Measurements from ENCODE around the gene MRPL10.

The MRPL10 gene

DNA sequence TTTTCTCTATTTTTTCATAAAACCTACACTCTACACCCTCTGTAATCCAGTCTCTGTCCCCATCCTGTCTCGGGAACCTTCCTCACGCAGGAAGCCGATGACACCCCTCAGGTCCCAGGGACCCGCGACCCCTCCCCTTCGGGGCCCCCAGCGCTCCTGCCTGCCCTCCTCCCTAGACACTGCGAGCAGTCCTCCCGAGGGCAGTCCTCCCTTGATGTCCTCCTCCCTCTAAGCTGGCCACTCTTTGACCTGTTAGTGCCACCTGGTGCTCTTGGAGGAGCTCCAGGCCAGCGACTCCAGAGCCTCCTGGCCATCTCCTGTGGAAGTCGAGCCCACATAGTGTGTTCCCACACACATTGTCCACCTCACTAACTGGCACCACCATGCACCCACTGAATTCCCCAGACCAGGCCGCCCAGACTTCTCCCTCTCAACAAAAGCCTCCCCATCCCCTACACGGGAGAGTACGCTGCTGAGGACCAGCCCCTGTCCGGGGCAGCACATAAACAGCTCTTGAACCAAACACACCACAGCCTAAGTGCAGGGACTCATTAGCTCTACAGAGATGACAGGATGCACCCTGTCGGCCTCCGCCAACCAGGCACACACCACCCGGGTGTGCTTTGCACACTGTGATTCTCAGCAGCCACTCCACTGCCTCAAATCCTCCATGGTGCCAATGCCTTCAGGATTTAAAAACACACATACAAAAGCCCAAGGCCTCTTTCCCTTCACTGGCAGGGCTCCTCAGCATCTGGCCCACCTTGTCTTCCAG, 19.0 kb downstream of the MRPL10 start:
- no peak for DNase-seq

DNA sequence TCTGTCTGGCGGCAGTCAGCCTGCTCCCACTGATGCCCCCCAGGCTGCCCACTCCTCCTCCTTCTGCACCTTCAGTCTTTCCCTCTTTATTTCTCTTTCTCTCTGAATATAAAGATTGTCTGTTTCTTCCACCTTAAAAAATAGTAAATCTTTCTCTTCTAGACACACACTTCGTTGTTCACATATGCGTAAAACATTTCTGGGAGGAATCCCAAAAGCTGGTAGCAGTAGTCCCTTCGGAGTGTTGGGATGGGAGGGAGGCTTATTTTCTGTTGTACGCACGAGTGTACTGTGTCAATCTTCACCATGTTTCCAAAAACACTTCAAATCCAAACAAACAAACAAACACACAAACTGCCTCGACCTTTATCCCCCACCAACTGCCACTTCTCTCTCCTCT, 19.6 kb downstream of the MRPL10 start:
- DNase-seq, result no peak

DNA sequence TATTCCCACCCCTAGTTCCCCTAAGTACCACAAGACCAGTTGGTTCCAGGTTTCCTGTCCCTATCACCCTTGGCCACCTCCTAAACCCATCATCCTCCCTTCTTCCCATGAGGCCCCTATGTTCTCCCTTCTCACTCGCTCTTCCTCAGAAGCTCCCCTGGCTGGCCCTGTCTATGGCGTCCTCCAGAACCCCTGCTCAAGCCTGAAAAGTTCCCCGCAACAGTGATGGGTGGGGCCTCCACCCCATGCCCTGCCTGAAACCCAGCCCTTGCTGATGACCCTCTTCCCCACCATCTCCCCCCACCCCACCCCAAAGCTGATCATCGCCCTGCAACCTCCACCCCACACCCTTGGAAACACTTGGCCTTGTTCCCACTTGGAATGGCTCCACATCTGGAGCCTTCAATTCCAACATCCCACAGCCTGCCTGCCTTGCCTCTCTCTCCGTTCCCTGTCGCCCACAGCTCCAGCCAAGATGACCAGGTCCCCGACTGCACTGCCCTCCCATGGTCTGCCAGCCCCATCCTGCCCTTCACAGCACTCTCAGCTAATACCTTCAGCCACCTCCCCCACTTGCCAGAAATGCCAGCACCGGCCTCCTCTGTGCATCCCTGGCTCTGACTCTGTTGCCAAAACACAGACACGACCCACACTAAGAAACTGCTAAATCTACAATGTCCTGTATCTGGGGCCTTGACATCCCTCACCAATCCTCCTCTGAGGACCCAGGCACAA, 20.3 kb downstream of the MRPL10 start:
- DNase-seq, result no peak

DNA sequence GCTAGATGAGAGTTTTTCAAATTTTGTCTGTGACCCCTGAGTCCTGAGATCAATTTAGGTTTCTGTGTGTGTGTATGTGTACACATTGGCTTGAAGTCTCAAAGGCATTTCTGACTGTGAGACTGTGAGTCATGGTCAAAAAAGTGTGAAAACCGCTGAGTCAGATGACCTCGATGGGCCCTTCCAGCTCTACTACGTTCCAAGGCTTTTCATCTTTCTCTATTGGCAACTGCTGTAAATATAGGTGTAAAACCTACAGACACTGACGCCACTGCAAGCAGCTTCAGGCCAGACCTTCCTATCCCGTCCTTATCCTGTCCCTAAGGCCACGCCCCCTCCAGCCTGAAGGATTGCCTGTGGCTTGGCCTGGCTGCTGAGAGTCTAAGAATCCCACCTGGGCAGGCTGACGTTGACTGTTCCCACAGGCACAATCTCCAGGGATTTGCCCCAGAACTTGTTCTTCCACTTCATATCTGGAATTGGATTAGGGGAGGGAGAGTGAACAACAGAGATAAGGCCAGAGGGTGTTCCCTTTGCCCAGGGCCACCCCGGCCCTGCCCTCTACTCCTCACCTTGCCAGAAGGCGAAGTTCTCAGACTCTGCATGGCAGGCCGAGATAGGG, 21.0 kb downstream of the MRPL10 start:
- DNase-seq, result no peak

DNA sequence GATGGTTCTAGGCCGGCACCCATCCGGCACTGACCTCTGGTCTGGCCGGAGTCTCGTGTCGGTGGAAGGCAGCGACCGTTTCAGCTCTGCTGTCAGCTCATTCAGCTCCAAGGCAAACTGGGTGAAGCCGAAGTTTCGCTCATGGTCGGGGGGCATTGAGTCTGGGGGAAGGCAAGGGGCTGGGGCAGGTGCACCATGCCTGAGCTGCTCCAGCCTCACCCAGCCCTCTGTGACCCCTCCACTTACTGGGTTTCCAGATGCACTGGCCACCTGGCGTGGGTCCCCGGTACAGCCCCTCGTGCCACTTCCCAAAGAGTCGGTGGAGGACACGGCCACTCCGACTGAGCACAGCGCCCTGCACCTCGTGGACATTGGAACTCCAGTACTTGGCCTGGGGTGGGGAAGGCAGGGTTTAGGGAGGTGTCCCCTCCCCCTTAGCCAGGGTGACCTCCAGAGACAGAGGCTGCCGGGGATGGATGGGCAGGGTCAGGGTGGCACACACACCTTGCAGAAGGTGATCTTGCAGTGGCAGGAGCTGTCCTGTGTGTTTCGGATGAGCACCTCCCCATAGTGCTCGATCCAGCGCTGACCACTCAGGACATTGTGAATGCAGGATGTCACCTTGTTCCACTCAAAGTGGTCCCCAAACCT, 22.4 kb downstream of the MRPL10 start:
- DNase-seq, result no peak

DNA sequence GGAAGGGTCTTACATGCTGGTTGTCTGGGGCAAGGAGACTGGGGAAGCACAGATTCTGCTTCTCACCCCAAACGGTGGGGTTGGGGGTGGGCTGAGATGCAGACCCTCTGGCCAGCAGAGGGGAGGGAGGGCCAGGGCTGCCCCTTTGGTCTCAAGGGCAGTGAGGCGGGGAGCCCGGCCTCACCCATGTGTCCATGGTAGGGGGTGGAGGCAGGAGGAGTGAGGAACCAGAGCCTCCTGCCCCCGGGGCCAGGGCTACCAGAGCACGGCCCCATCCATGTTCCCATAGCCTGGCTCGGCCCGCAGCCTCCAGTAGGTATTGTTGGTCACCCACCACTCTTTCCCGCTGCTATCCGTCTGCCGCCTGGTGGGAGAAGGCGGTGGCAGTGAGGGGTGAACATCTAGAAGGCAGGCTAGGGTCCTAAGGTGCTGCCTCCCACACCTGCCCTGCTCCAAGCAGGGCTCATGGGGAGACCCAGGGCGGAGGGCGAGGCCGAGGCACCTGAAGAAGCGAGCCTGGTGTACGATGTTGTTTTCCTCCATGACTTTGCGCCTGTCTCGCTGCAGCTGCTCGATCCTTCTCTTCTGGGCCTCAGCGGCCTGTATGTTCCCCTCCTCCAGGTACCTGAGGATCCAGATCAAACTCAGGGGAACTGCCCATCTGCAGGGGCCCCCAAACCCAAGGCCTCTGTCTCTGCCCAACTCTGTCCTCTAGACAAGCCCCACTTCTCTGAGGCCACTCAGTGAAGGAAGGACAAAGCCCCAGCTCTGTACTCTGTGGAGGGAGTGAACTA, 23.1 kb downstream of the MRPL10 start:
- no peak for DNase-seq

DNA sequence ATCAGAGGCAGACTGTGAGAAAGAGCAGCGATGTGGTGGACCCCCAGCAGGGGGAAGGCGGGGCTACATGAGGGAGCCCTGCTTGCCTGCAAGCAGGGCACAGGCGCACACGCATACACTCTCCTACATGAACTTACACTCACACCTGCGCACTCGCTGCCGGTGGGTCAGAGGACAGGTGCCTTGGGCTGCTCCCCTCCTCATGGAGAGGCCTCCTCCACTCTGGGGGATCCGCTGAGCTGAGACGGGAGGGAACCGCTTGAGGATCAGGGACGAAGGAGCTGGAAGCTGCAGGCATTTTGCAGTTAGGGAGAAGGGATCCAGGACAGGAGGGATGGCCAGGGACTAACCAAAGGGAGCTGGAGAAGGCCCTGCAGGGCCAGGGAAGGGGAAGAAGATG, 23.9 kb downstream of the MRPL10 start:
- no peak for DNase-seq

DNA sequence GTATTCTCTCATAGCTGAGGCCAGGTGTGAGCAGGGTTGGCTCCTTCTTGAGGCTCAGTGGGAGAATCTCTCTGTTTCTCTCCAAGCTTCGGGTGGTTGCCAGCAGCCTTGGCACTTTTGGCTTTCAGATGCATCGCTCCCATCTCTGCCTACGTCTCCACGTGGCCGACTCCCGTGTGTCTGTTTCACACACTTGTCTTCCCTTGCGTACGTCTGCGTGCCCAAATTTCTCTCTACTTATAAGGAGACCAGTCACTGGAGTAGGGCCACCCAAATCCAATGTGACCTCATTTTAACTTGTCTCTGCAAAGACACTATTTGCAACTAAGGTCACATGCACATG, 24.5 kb downstream of the MRPL10 start:
- no peak for DNase-seq

DNA sequence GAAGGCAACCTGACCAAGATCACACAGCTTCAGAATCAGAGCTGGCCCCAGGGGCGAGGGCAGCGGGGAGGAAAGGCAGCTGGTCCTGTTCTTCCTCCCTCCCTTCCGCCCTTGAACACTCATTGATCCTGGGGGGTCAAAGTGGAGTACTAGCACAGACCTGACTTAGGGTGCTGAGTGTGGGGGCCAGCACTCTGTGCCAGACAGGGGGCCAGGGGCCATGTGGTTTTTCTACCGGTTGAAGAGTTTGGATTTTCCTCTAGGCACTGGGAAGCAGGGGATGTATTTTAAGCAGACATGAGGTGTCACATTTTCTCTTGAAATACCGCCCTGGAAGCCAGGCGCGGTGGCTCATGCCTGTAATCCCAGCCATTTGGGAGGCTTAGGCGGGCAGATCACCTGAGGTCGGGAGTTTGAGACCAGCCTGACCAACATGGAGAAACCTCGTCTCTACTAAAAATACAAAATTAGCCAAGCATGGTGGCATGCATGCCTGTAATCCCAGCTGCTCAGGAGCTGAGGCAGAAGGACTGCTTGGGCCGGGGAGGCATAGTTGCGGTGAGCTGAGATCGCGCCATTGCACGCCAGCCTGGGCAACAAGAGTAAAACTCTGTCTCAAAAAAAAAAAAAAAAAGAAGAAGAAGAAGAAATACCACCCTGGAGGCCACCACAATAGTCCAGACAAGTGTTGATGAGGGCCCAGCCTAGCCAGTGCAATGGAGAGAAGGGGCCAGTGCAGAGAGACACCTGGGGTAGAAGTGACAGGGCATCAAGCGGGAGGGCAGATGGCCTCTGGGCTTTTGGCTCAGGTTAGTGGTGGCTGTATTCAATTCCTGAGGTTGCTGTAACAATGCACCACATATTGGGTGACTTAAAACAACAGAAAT, 25.1 kb downstream of the MRPL10 start:
- no peak for DNase-seq

DNA sequence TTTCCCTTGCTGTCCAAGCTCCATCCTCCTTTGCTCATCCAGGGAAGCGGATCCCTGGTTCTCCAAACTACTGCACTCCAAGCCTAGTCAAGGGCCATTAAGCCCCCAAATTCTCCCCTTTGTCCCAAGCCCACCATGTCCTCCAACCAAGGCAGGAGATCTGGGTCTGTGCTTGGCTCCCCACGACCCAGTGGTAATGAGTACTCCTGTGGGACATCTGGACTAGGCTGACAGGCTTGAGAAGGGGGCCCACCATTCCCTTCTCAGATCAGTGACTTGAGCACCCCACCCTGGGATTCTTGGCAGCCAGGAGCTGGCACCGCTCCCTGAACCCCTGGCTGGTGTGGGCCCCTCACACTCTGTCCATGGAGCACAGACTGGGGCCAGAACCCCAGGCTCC, 26.9 kb downstream of the MRPL10 start:
- no peak for DNase-seq

DNA sequence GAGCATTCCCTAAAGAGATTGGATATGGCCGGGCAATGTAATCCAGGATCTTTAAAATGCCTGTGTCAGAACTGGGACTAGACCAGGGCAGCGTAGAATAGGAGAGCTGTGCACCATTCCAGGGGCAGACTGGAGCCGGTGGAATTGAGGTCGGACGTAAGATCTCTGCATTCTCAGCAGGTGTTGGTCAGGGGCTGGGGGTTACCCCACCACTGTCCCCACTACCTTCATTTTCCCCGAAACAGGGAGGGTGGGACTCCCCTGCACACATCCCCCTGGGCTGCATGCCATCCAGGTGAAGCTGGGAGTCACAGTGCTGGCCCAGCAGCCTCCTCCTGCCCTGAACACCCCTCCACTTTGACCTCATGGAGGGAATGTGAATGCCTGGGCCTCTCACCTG, 27.6 kb downstream of the MRPL10 start:
- no peak for DNase-seq

DNA sequence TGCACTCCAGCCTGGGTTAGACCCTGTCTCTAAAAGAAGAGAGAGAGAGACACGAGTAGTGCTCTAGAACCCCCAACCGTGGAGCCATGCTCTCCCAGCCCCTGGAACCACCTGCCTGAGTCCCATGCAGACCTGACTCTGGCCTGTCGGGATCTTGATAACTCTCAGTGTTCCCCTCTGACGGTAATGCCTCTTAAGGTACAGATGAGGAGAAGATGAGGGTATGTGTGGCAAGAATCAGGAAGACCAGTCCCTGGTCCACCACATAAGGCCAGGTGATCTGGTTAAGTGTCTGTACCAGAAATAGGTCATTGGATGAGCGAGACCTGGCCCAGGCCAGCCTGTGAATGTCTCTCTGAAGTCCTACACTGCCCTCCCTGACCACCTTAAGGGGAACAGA, 28.1 kb downstream of the MRPL10 start:
- no peak for DNase-seq

DNA sequence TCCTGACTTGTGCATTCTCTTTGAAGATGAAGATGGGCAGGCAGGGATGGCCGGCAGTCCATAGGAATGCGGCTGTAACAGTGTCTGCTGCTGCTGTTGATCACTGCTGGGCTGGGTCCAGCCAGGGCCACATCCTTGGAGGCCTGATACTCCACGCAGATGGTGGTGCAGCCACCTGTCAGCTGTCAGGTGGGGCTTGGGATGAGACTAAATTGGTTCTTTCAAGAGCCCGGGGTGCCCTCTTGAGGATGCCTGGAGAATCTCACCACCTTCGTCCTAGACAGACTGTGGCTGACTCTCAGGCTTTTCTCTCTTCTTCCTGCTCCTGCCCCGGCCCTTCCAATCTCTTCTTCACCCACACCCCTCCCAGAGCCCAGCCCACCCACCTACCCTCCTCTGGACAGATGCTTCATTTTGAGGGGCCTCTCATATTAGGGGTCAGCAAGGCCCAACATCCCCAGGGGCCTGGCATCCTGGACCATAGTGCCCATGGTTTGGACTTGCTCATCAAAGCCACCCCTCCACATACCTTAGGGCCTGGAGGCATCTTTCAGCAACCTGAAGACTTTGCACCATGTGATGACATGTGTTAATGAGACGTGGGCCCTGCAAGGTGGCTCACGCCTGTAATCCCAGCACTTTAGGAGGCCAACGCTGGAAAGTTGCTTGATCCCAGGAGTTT, 28.9 kb downstream of the MRPL10 start:
- DNase-seq, result peak; percentile 21 to 36

DNA sequence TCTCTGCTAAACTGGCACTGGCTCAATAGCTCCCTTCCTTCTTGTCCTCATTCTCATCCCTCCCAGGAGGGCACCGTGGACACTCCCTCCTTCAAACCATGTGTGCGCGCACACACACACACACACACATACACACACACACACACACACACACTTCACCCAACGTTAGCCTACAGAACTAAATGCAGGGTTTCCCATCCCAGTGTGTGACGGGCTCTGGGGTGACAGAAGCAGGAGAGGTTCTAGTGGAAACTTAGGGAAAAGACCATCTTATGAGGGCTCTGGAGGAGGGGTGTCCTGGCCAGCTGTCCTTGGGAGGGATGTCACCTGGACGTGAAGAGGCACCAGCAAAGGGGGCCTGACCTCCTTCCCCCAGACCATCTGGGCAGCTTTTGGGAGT, 29.4 kb downstream of the MRPL10 start:
- no peak for DNase-seq

DNA sequence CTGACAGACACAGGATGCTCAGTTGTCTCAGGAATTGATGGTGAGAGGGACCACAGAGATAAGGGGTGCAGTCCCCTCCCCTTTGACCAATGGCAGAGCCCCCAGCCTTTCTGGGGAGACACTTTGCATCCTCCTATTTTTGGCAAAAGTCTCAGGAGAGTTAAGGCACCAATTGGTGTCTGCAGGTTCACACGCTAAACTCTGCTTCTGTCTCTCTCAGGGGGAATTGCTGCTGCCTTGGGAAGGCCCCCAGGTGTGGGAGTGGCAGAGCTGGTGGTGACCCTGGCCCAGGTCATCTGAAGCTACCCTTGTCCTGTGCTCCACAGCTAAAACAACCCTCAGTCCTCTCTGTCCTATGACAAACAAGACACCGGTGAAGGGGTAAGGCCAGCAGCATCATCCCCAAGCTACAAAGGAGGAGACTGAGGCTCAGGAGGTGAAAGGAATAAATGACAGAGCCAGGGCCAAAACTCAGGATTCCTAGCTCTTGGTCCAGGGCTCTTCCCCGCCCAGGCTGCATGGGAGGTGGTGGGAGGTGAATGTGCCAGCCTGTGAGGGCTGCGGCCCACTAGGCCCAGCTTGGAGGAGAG, 30.1 kb downstream of the MRPL10 start:
- DNase-seq, result no peak

DNA sequence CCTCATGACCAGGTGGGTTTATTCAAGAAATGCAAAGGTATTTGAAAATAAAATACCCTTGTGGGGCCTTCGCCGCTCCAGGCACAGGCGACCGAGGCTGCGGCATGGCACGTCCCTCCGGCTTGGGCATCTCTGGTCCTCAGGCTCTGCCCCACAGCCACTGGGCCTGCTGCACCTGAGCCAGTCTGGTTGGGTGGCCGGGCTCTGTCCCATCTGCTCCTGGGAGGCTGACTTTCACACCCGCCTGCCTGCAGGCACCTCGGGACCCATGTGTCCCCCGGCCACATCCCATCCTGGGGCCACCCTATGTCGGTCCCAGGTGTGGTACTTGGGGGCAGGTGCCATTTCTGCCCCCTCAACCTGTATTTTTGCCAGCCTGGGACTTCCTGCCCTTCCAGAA, 30.7 kb downstream of the MRPL10 start:
- no peak for DNase-seq

DNA sequence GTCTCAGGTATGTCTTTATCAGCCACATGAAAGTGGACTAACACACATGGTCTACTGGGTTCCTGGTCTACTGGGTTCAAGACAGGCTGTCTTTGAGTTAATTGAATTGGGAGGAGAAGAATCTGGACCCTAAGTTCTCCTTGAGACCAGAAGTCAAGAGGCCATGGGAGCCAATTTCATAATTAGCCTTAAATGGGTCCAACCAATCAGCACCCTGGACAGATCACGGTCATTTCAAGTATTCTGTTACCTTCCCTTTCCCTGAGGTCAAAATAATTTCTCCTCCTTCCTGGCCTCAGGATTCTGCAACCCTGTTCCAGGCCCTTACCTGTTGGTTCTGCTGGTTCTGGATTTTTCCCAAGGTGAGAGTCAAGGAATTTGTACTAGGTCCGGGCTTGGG, 33.5 kb downstream of the MRPL10 start:
- no peak for DNase-seq

DNA sequence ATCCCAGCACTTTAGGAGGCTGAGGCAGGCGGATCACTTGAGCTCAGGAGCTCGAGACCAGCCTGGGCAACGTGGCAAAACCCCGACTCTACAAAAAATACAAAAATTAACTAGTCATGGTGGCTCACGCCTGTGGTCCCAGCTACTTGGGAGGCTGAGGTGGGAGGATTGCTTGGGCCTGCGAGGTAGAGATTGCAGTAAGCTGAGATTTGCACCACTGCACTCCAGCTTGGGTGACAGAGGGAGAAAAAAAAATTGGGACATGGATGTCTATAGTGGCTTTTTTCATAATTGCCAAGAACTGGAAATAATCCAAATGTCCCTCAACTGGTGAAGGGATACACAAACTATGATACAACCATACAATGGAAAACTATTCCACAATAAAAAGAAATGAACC, 38.4 kb downstream of the MRPL10 start:
- no peak for DNase-seq

DNA sequence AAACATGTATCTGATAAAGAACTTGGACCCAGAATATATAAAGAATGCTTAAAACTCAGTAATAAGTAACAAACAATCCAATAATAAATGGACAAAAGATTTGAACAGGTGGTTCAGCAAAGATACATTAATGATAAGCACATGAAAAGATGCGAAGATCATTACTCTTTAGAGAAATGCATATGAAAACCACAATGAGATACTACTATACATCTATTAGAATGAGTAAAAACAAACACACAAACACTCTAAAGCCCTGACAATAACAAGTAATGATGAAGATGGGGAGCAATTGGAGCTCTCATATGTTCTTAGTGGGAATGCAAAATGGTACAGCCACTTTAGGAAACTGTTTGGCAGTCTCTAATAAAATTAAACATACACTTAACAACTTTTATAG, 38.9 kb downstream of the MRPL10 start:
- DNase-seq, result no peak

DNA sequence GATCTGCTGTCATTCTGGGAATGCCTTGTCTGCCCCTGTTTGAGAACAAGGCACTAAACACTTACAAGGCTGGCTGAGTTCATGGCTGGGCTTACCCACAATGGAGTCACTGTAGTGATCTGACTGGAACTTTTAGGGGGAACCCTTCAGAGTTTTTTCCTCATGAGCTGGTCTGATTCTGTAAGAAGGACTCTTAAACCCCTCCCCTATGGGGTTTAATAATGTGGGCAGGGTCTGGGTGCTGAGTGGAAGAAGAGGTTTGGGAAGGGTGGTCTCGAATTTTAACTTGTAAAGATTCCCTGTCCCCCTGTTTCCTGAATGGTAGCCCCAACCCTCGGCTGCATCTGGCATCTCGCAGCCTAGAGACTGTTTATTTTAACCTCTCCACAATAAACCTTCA, 40.3 kb downstream of the MRPL10 start:
- DNase-seq, result no peak

Data from NCI-H1930 (cell line).